Limb (tissue), 2 donors: ENCODE results near the gene TGFBR3.

Source experiments
- DNase-seq, 2 donors: peaks; one replicate each; pipeline ENCODE4 v3.0.0-alpha.2; 2016; ENCODE audit errors: extremely low spot score in 2 of 2

Gene TGFBR3

GRCh38 chr1:91653183-91653582, 232.8 kb downstream of the TGFBR3 start:
- no peak for DNase-seq

GRCh38 chr1:91651661-91652071, 234.3 kb downstream of the TGFBR3 start:
- DNase-seq = peak; percentile 64 to 76

GRCh38 chr1:91651243-91651642, 234.7 kb downstream of the TGFBR3 start:
- DNase-seq = no peak

GRCh38 chr1:91650764-91651163, 235.2 kb downstream of the TGFBR3 start:
- peak; percentile 34 to 62 for DNase-seq

- no peak for DNase-seq
Observed at GRCh38 chr1:91647061-91647460, 238.9 kb downstream of the TGFBR3 start.

GRCh38 chr1:91645031-91645430, 240.9 kb downstream of the TGFBR3 start:
- DNase-seq = no peak

GRCh38 chr1:91643431-91643830, 242.5 kb downstream of the TGFBR3 start:
- no peak for DNase-seq

GRCh38 chr1:91640877-91641526, 244.9 kb downstream of the TGFBR3 start:
- DNase-seq = no peak

GRCh38 chr1:91637539-91637994, 248.4 kb downstream of the TGFBR3 start:
- no peak for DNase-seq

GRCh38 chr1:91635763-91636162, 250.2 kb downstream of the TGFBR3 start:
- DNase-seq = no peak

GRCh38 chr1:91633438-91633837, 252.5 kb downstream of the TGFBR3 start:
- DNase-seq = no peak

- DNase-seq = no peak
Observed at GRCh38 chr1:91631718-91632330, 254.1 kb downstream of the TGFBR3 start.

GRCh38 chr1:91630803-91631202, 255.1 kb downstream of the TGFBR3 start:
- DNase-seq = no peak
